Measurements from ENCODE around the gene ZCCHC14. TPM values are rescaled to one million over a fixed set of nuclear protein-coding genes. Genes with fewer than 3 reads are reported as not detected.

Gene ZCCHC14
- total RNA-seq, 1 donor from 2014 or later: 42.4 TPM

DNA sequence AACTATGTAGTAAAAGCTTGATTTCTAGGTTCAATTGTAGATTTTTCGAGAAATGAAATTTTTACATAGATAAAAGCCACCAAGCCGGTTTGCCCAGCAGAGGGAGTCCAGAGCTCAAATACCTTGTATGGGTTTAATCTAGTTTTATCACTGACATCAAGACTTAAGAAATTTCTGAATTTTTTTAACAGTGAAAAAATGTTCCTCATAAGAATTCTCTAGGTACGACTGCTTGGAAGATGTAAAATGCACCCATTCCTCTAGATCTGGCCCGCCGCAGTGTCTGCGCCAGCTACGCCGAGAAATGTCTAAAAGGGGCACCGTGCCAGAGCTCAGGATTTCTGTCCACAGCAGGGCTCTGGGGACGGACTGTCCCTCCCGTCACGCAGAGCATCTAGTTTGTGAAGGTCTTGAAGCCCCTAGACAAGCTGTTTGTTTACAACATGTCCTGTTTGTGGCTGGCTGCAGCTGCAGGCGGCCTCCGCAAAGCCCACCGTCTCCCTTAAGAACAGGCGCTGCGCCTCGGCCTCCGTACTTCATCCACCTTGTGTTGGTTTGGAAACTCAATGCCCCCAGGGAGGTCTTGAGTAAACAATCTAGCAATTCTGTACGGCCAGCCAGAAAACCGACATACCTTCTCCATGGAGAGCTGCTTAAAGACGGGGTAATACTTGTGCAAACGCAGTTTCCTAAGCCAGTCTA lies 75.8 kb downstream of the ZCCHC14 start:
- DNase-seq (ENCODE audit: low spot score, unreplicated experiment): no peak
- H3K27ac Mint-ChIP-seq: no peak overlapping the region
- peak; percentile 55 for TF ChIP-seq CTCF (IDR thresholded peaks at IDR 0.05; ENCODE audit: unreplicated experiment)
- H3K27me3 Mint-ChIP-seq: no peaks in the 10 kb centered on the region
- H3K36me3 Mint-ChIP-seq (ENCODE audit: insufficient read depth): peaks cover 23% of the 10 kb centered on the region
- H3K4me3 Mint-ChIP-seq (ENCODE audit: low read depth): no peak overlapping the region
- H3K9me3 Mint-ChIP-seq (ENCODE audit: low read depth): no peaks in the 10 kb centered on the region
- H3K4me1 Mint-ChIP-seq (ENCODE audit: low read depth): no peaks in the 10 kb centered on the region

DNA sequence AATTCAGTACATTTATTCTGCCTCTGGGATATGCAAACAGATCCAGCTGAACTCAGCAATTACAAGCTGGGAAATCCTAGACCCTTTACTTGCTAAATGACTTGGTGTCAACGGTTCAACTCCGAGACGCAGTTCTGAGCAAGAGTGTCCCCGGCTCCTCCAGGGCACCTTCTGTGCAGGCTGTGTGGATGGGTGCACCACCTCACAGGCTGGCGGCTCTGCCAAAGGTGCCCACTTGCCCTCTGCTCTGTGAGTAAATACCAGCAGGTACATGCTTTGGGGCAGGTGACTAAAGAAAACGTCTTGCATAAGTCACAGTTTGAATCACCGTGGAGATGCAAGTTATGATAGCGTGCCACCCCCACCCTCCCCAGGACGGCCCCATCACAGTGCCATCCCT lies 77.4 kb downstream of the ZCCHC14 start:
- Mint-ChIP-seq H3K36me3 (ENCODE audit: insufficient read depth) (peaks cover 23% of the 10 kb centered on the region), H3K27me3 (no peaks in the 10 kb centered on the region), H3K4me1 (ENCODE audit: low read depth) (no peaks in the 10 kb centered on the region), H3K27ac (no peak overlapping the region), H3K4me3 (ENCODE audit: low read depth) (no peak overlapping the region), H3K9me3 (ENCODE audit: low read depth) (no peaks in the 10 kb centered on the region)
- no peak for DNase-seq (ENCODE audit: low spot score, unreplicated experiment)
- no peak for TF ChIP-seq CTCF (IDR thresholded peaks at IDR 0.05; ENCODE audit: unreplicated experiment)

- Mint-ChIP-seq H3K4me3 (ENCODE audit: low read depth) (no peak overlapping the region), H3K36me3 (ENCODE audit: insufficient read depth) (peaks cover 21% of the 10 kb centered on the region), H3K9me3 (ENCODE audit: low read depth) (no peaks in the 10 kb centered on the region), H3K27me3 (no peaks in the 10 kb centered on the region), H3K4me1 (ENCODE audit: low read depth) (no peaks in the 10 kb centered on the region), H3K27ac (no peak overlapping the region)
- DNase-seq (ENCODE audit: low spot score, unreplicated experiment): no peak
- TF ChIP-seq CTCF (IDR thresholded peaks at IDR 0.05; ENCODE audit: unreplicated experiment): no peak
These were observed 78.6 kb downstream of the ZCCHC14 start for GRCh38 chr16:87414251-87414680.

DNA sequence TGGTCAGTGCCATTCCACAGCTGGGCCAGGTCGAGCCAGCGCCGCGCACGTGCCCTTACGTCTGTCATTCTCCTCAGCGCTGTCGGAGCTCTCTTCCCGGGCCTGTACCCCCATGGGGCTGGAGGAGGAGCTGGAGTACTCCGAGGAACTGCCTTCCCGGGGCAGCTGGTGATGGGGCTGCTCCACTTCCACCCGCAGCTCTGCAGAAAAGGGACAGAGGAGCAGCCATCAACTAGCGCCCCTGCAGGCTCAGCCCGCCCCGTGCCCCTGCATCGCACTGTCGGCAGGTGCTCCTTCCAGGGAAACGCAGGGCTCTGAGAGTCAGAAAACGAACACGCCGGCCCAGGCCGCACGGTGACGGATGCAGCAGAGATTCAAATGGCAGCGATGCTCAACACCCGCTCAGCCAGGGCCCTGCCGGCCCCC lies 79.8 kb downstream of the ZCCHC14 start:
- Mint-ChIP-seq H3K4me1 (ENCODE audit: low read depth) (no peaks in the 10 kb centered on the region), H3K27me3 (no peaks in the 10 kb centered on the region), H3K4me3 (ENCODE audit: low read depth) (no peak overlapping the region), H3K9me3 (ENCODE audit: low read depth) (no peaks in the 10 kb centered on the region), H3K27ac (no peak overlapping the region), H3K36me3 (ENCODE audit: insufficient read depth) (peaks cover 25% of the 10 kb centered on the region)
- no peak for DNase-seq (ENCODE audit: low spot score, unreplicated experiment)
- TF ChIP-seq CTCF (IDR thresholded peaks at IDR 0.05; ENCODE audit: unreplicated experiment): no peak

- DNase-seq (ENCODE audit: low spot score, unreplicated experiment): no peak
- no peaks in the 10 kb centered on the region for H3K9me3 Mint-ChIP-seq (ENCODE audit: low read depth)
- no peak overlapping the region for H3K27ac Mint-ChIP-seq
- H3K4me1 Mint-ChIP-seq (ENCODE audit: low read depth): no peaks in the 10 kb centered on the region
- TF ChIP-seq CTCF (IDR thresholded peaks at IDR 0.05; ENCODE audit: unreplicated experiment): no peak
- peaks cover 25% of the 10 kb centered on the region for H3K36me3 Mint-ChIP-seq (ENCODE audit: insufficient read depth)
- H3K4me3 Mint-ChIP-seq (ENCODE audit: low read depth): no peak overlapping the region
- no peaks in the 10 kb centered on the region for H3K27me3 Mint-ChIP-seq
These were observed 80.3 kb downstream of the ZCCHC14 start for GRCh38 chr16:87412371-87412995.

Data from progenitor cell of endocrine pancreas (in vitro differentiated cells).